Neural crest cell (in vitro differentiated cells): ENCODE data around the gene LRRC37A2. TPM values are rescaled to one million over a fixed set of nuclear protein-coding genes. Genes with fewer than 3 reads are reported as not detected.
"Not testable (repeated sequence)": the region's sequence is repeated elsewhere in the genome, so short reads cannot be mapped to it uniquely, and the experiment has no call there.

ENCODE experiments used
- DNase-seq: peaks from one replicate; pipeline ENCODE4 v3.0.0; 2021; ENCODE audit warnings: low read depth, mixed read lengths, low spot score
- H3K27ac Mint-ChIP-seq: one replicate; pipeline ENCODE4 v1.8.0; 2021; ENCODE audit warnings: mild to moderate bottlenecking, mixed read lengths; ENCODE audit not compliant: unreplicated experiment
- H3K27me3 Mint-ChIP-seq: 2 replicates; pipeline ENCODE4 v1.8.0; 2021; ENCODE audit warnings: low read depth, mild to moderate bottlenecking, mixed read lengths
- H3K36me3 Mint-ChIP-seq: 2 replicates; pipeline ENCODE4 v1.8.0; 2021; ENCODE audit warnings: low read depth, mild to moderate bottlenecking, mixed read lengths
- H3K4me1 Mint-ChIP-seq: 2 replicates; pipeline ENCODE4 v1.8.0; 2021; ENCODE audit warnings: mixed read lengths
- H3K4me3 Mint-ChIP-seq: one replicate; pipeline ENCODE4 v1.8.0; 2021; ENCODE audit warnings: mild to moderate bottlenecking, mixed read lengths
- H3K9me3 Mint-ChIP-seq: 2 replicates; pipeline ENCODE4 v1.8.0; 2021; ENCODE audit warnings: mixed read lengths
- long read RNA-seq: library from polyadenylated mRNA; unstranded; transcript quantifications from one replicate; pipeline ENCODE4 v2.0.0, GENCODE V29; 2020
- total RNA-seq: library from RNA; stranded (reverse); gene quantifications from 2 replicates; pipeline ENCODE4 v1.2.1, GENCODE V29; 2021

Gene LRRC37A2
- 18.5 and 20.3 TPM in 2 replicates for total RNA-seq
- long read RNA-seq, partial matches to known transcripts = 0 of 4 reads
- long read RNA-seq, other reads (novel, unspliced or antisense) = 4 of 4 reads

DNA sequence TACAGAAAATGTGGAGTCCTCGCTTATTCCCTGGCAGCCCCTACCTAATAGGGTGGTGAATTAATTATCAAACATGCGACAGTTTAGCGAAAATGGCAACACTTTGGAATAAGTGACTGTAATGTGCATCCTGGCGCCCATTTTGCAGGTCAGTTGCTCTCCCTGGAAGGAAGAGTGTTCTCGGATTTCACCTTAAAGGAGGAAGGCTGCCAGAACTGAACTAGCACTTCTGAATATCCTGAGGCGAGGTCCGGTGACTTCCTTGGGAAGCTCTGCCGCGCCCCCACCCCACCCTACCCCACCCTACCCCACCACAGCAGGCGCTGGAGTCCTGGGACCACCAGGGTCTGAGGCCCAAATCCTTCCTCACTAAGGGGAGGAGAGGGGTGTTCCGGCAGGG lies at the start of gene LRRC37A2:
Gene LRRC37A2 (plus strand): TSS at position 301 of the 400 bp plus-strand sequence. CDS start 245 bp downstream, outside the sequence.
- H3K4me3 Mint-ChIP-seq, H3K4me1 Mint-ChIP-seq, DNase-seq, H3K9me3 Mint-ChIP-seq, H3K36me3 Mint-ChIP-seq, H3K27ac Mint-ChIP-seq, H3K27me3 Mint-ChIP-seq: not testable (repeated sequence)

DNA sequence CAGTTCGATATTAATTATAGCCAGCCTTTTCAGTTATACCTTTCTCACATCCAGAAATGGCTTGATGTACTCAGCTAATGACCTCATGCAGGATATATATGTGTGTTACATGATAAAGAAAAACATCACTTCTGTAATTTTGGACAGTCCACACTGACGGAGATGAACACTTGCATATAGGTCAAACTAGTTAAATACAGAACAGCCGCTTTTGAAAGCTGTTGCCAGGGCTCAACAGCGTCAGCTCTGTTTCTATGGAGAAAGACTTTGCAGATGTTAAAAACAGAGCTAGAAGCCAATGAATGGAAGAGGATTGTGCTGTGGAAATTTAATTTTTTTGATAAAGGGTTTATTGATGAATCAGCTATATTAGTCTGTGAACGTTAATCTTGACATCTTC lies 44.6 kb upstream of the LRRC37A2 start:
- not testable (repeated sequence) for H3K27me3 Mint-ChIP-seq, H3K36me3 Mint-ChIP-seq, H3K4me3 Mint-ChIP-seq, H3K9me3 Mint-ChIP-seq, H3K4me1 Mint-ChIP-seq, H3K27ac Mint-ChIP-seq, DNase-seq

DNA sequence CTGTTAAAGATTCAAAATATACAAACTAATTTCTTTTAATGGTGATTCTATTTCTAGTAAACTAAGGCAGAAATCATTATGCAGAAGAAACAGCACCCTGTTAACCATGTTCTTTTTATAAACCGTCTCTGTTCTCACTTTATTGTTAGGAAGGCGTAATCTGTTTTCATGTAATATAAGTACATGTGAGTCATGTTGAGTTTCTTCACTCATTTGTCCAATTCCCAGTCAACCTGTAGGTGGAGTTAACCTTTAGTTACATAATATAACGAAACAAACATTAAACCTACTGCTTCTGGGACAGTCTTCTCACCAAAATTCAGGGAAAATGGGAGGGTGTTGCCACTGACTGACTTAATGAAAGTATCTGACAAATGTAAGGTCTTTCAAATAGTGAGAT lies 37.8 kb upstream of the LRRC37A2 start:
- not testable (repeated sequence) for H3K27ac Mint-ChIP-seq, DNase-seq, H3K27me3 Mint-ChIP-seq, H3K9me3 Mint-ChIP-seq, H3K4me3 Mint-ChIP-seq, H3K36me3 Mint-ChIP-seq, H3K4me1 Mint-ChIP-seq

DNA sequence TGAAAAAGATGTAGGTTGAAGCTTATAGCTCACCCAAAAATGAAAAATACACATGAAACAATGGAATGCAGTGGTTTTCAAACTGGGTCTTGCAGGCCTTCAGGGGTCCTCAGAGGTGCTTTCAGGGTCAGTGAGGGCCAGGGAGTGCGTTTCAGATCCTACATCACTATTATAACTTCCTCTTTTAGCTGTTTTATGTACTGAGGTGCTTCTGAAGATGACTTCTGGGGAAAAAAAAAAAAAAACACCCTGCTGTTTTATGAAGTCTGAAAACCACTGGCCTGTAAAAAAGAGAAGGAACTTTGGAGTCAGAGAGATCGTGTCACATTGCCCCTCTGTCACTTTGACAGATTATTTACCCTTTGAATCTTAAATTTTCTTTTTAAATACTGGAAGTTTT lies 36.7 kb upstream of the LRRC37A2 start:
- not testable (repeated sequence) for H3K4me3 Mint-ChIP-seq, H3K27ac Mint-ChIP-seq, H3K9me3 Mint-ChIP-seq, H3K27me3 Mint-ChIP-seq, DNase-seq, H3K36me3 Mint-ChIP-seq, H3K4me1 Mint-ChIP-seq

DNA sequence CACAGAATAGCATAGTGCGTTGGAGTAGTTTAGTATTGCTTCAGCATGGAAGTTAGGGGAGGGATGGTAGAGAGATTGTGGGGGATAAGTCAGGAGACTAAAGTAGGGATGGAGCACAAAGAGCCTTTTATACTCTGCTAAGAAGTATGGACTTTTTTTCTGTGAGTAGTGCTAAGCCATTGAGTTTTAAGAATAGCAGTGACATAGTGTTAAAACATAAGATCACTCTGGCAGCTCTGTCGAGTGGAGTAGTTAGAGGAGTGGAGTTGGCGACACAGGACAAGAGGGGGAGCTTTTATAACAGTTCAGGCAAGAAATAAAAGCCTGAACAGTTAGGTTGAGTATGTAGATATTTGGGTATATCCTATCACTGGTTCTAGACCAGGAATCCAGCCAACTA lies 33.4 kb upstream of the LRRC37A2 start:
- not testable (repeated sequence) for DNase-seq, H3K27me3 Mint-ChIP-seq, H3K4me3 Mint-ChIP-seq, H3K27ac Mint-ChIP-seq, H3K4me1 Mint-ChIP-seq, H3K36me3 Mint-ChIP-seq, H3K9me3 Mint-ChIP-seq

DNA sequence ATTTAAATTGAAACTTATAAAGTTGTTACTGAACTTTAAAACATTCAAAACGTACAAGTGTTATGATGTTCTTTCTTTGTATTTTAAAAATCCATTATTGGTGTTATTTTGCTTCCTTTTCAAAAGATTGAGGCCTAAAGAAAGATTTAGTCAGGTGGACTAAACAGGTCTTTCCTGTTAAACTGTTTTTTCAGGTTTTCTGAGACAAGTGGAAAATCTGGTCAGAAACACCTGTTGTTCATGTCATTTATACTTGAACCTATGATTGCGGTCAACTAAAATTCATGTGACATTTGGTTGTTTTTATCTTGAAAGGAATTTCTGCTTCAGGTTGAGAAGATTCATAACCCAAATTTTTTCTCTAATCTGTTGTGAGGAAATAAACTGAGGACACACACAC lies 31.0 kb upstream of the LRRC37A2 start:
- not testable (repeated sequence) for H3K36me3 Mint-ChIP-seq, H3K4me3 Mint-ChIP-seq, H3K27ac Mint-ChIP-seq, H3K9me3 Mint-ChIP-seq, H3K27me3 Mint-ChIP-seq, DNase-seq, H3K4me1 Mint-ChIP-seq

DNA sequence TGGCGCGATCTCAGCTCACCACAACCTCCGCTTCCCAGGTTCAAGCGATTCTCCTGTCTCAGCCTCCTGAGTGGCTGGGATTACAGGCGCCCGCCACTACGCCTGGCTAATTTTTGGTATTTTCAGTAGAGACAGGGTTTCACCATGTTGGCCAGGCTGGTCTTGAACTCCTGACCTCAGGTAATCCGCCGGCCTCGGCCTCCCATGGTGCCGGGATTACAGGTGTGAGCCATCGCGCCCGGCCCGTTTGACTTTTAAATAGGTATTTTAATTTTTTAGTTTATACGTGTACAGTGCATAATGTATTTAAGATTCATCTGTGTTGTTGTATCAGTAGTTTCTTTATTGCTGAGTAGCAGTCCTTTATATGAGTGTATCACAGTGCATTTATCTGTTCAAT lies 20.2 kb upstream of the LRRC37A2 start:
- H3K4me1 Mint-ChIP-seq, H3K27me3 Mint-ChIP-seq, H3K27ac Mint-ChIP-seq, H3K4me3 Mint-ChIP-seq, H3K9me3 Mint-ChIP-seq, DNase-seq, H3K36me3 Mint-ChIP-seq: not testable (repeated sequence)

DNA sequence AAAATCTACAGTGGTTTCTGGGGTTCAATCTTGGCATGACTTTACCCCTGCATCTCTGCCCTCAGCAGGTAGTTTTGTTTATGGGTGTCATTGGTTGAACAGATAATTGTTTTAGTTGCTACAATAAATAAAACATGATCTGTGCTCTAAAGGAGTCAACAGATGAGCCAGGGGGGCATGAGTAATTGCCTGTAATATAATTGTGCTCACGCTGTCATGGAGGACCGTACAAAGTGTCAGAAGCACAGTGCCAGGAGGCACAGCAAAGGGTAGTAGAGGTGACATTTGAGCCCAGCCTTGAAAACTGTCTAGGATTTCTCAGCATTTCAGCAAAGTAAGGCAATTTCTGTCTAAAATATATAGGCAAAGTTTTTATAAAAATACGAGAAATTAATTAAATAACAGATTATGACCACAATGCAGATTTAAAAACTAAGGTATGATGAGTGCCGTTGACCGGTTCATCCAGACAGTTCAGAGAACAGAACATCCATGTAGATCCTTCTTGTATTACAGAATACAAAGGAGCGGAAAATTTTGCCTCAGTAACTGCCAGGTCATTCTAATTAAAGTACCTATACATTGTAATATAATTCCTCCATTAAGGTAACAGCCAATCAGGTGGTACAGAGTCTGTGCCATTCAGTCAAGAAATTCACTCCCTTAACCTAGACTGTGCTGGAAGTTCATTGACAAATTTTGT lies 12.7 kb upstream of the LRRC37A2 start:
- H3K36me3 Mint-ChIP-seq, DNase-seq, H3K9me3 Mint-ChIP-seq, H3K27me3 Mint-ChIP-seq, H3K27ac Mint-ChIP-seq, H3K4me3 Mint-ChIP-seq, H3K4me1 Mint-ChIP-seq: not testable (repeated sequence)

DNA sequence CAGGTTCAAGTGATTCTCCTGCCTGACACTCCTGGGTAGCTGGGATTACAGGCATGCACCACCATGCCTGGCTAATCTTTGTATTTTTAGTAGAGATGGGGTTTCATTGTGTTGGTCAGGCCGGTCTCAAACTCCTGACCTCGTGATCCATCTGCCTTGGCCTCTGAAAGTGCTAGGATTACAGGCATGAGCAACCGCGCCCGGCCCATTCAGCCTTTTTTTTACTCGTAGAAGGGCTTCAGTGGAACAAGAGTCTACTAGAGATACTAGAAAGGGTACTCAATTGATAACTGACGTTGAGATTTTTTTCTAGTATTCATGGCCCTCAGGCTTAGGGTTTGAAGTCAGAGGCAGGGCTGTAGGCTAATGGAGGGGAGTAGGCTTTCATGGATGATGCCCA lies 6.4 kb upstream of the LRRC37A2 start:
- not testable (repeated sequence) for H3K9me3 Mint-ChIP-seq, H3K4me3 Mint-ChIP-seq, H3K27me3 Mint-ChIP-seq, H3K36me3 Mint-ChIP-seq, DNase-seq, H3K27ac Mint-ChIP-seq, H3K4me1 Mint-ChIP-seq

DNA sequence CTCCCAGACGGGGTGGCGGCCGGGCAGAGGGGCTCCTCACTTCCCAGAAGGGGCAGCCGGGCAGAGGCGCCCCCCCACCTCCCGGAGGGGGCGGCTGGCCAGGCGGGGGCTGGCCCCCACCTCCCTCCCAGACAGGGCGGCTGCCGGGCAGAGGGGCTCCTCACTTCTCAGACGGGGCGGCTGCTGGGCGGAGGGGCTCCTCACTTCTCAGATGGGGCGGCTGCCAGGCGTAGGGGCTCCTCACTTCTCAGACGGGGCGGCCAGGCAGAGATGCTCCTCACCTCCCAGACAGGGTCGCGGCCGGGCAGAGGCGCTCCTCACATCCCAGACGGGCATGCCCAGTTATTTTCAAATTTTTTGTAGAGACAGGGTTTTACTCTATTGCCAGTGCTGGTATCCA lies 22.4 kb downstream of the LRRC37A2 start:
- not testable (repeated sequence) for H3K9me3 Mint-ChIP-seq, H3K36me3 Mint-ChIP-seq, H3K27ac Mint-ChIP-seq, H3K4me1 Mint-ChIP-seq, H3K4me3 Mint-ChIP-seq, H3K27me3 Mint-ChIP-seq, DNase-seq

DNA sequence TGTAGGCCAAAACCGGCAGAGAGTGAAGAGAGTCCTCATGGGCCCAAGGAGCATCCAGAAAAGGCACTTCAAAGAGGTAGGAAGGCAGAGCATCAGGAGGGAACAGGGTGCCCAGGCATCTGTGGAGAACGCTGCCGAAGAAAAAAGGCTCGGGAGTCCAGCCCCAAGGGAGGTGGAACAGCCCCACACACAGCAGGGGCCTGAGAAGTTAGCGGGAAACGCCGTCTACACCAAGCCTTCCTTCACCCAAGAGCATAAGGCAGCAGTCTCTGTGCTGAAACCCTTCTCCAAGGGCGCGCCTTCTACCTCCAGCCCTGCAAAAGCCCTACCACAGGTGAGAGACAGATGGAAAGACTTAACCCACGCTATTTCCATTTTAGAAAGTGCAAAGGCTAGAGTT lies 36.3 kb downstream of the LRRC37A2 start:
- H3K36me3 Mint-ChIP-seq, H3K9me3 Mint-ChIP-seq, H3K4me3 Mint-ChIP-seq, H3K4me1 Mint-ChIP-seq, H3K27me3 Mint-ChIP-seq, H3K27ac Mint-ChIP-seq, DNase-seq: not testable (repeated sequence)

DNA sequence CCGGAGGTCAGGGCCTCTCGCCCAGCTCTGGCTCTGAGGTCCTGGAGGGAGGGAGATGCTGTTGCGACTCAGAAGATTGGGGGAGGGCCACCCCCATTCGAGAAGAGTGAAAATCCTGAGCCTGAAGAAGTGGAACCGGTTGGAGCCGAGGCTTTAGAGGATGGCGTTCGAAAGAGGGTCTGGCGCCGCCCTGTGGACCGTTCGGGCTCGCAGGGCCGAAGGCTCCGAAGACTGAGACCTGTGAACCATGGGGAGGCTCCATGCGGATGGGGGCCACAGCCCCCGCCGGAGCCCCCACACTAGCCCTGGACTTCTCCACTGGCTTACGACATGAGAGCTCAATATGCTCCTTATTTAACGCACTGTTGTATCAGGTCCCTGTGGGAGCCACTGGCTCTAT lies 46.9 kb downstream of the LRRC37A2 start:
- not testable (repeated sequence) for H3K27me3 Mint-ChIP-seq, H3K36me3 Mint-ChIP-seq, DNase-seq, H3K27ac Mint-ChIP-seq, H3K9me3 Mint-ChIP-seq, H3K4me1 Mint-ChIP-seq, H3K4me3 Mint-ChIP-seq

DNA sequence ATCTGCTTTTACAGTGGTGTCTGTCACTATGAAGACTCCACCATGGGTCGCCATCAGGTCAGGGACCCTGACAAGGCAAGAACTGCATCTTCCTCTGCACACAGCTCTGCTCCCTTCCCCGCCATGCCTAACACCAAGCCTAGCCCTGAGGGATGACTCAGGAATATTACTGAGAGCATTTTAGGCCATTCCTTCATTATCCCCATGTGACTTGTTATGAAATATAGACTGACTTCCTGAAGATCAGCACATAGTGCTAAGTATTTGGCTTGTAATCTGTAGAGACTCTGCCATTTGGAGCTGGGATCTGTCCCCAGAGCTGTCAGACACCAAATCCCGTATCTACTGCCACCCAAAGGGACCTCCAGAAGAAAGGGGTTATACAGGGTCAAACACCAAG lies 47.8 kb downstream of the LRRC37A2 start:
- H3K4me1 Mint-ChIP-seq, DNase-seq, H3K27me3 Mint-ChIP-seq, H3K27ac Mint-ChIP-seq, H3K36me3 Mint-ChIP-seq, H3K9me3 Mint-ChIP-seq, H3K4me3 Mint-ChIP-seq: not testable (repeated sequence)

DNA sequence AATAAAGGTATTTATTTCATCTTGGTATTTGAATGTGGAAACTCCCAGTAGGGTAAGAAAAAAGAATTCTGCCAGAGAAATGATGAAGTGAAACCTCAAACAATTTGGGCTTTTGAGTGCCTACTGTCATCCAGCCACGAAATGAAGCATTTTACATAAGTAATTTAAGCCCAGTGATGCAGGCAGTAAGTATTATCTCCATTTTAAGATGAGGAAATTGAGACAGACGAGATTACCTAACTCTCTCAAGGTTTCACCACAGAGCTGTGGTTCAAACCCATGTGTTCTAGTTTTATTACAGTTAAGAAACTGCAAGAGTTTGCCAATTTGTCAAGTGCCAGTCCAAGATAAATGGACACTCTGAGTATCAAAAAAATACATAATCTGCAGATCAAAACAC lies 54.0 kb downstream of the LRRC37A2 start:
- H3K36me3 Mint-ChIP-seq, H3K27me3 Mint-ChIP-seq, H3K27ac Mint-ChIP-seq, H3K9me3 Mint-ChIP-seq, H3K4me3 Mint-ChIP-seq, H3K4me1 Mint-ChIP-seq, DNase-seq: not testable (repeated sequence)
